Fibroblast of upper back skin (primary cell): ENCODE measurements around the gene GGA3.
"Not testable (repeated sequence)": the region's sequence is repeated elsewhere in the genome, so short reads cannot be mapped to it uniquely, and the experiment has no call there.

Source experiments
- DNase-seq: peaks from one replicate; pipeline ENCODE4 v3.0.0-alpha.2; 2013

Gene GGA3

GRCh38 chr17:75271955-75272847 lies 10.8 kb upstream of the GGA3 start:
- DNase-seq: peak; percentile 20

- peak; percentile 53 for DNase-seq
Observed at GRCh38 chr17:75271233-75271954, 10.0 kb upstream of the GGA3 start.

GRCh38 chr17:75270966-75271232 lies 9.5 kb upstream of the GGA3 start, which contains the start of gene MIF4GD:
TSS of gene MIF4GD (minus strand) at chr17:75271231. CDS start at chr17:75270195, 1,036 bp downstream.
- DNase-seq: no peak

- DNase-seq: peak; percentile 60
Observed at GRCh38 chr17:75270218-75270965, 9.0 kb upstream of the GGA3 start.

- no peak for DNase-seq
Observed at GRCh38 chr17:75269844-75270217, 8.4 kb upstream of the GGA3 start.

- no peak for DNase-seq
Observed at GRCh38 chr17:75267411-75268232, 6.2 kb upstream of the GGA3 start.

- DNase-seq: no peak
Observed at GRCh38 chr17:75267153-75267410, 5.7 kb upstream of the GGA3 start.

GRCh38 chr17:75266316-75267152 lies 5.1 kb upstream of the GGA3 start:
- DNase-seq: no peak

GRCh38 chr17:75265614-75266315 lies 4.4 kb upstream of the GGA3 start:
- no peak for DNase-seq

GRCh38 chr17:75263055-75263454 lies 1.6 kb upstream of the GGA3 start:
- DNase-seq: no peak

- DNase-seq: peak; percentile 14
Observed at GRCh38 chr17:75262112-75262606, 753 bp upstream of the GGA3 start.

GRCh38 chr17:75260641-75261335 lies 618 bp downstream of the GGA3 start:
- DNase-seq: no peak

GRCh38 chr17:75257228-75257627 lies 4.2 kb downstream of the GGA3 start:
- DNase-seq: not testable (repeated sequence)

GRCh38 chr17:75255954-75256698 lies 5.3 kb downstream of the GGA3 start:
- not testable (repeated sequence) for DNase-seq

GRCh38 chr17:75252039-75252816 lies 9.2 kb downstream of the GGA3 start:
- no peak for DNase-seq

- peak; percentile 67 for DNase-seq
Observed at GRCh38 chr17:75250009-75250471, 11.4 kb downstream of the GGA3 start.

GRCh38 chr17:75249564-75249963 lies 11.8 kb downstream of the GGA3 start:
- no peak for DNase-seq

- DNase-seq: no peak
Observed at GRCh38 chr17:75246404-75246803, 15.0 kb downstream of the GGA3 start.

- DNase-seq: no peak
Observed at GRCh38 chr17:75245011-75245410, 16.4 kb downstream of the GGA3 start.
